Activated B cell treated with CpG ODN at 0.5 μM for 24 hours (primary cell): ENCODE data around the gene SLC38A3. TPM values are rescaled to one million over a fixed set of nuclear protein-coding genes. Genes with fewer than 3 reads are reported as not detected.

Experiments used
- ATAC-seq: fragments of 200-7000 bp; cut with Tn5 transposase; one replicate; pipeline ENCODE4 v1.10.0; 2021; ENCODE audit warnings: low read depth, mild to moderate bottlenecking, moderate library complexity
- CTCF ChIA-PET: fragments of 350-600 bp; sonication (Branson Sonifier 250); formaldehyde crosslinking; loops from one replicate; lab custom pipeline; 2021; ENCODE audit warnings: antibody characterized with exemption; lab: Charles Lee
- POLR2A ChIA-PET: fragments of 350-600 bp; sonication (Branson Sonifier 250); formaldehyde crosslinking; loops from one replicate; lab custom pipeline; 2021; ENCODE audit warnings: antibody characterized with exemption; lab: Charles Lee
- DNase-seq: peaks from one replicate; pipeline ENCODE4 v3.0.0; 2022
- H3K27ac Mint-ChIP-seq: one replicate; pipeline ENCODE4 v1.8.0; 2020; ENCODE audit warnings: mixed read lengths
- H3K27me3 Mint-ChIP-seq: one replicate; pipeline ENCODE4 v1.8.0; 2021; ENCODE audit warnings: mixed read lengths
- H3K36me3 Mint-ChIP-seq: one replicate; pipeline ENCODE4 v1.8.0; 2021; ENCODE audit warnings: low read depth, mixed read lengths
- H3K4me1 Mint-ChIP-seq: one replicate; pipeline ENCODE4 v1.8.0; 2021; ENCODE audit warnings: mixed read lengths
- H3K4me3 Mint-ChIP-seq: one replicate; pipeline ENCODE4 v1.8.0; 2020; ENCODE audit warnings: mild to moderate bottlenecking, mixed read lengths
- H3K9me3 Mint-ChIP-seq: one replicate; pipeline ENCODE4 v1.8.0; 2020; ENCODE audit warnings: mixed read lengths
- CTCF ChIP-seq: fragments of 200-600 bp; IDR thresholded peaks from one replicate; pipeline ENCODE4 v1.8.0; 2022; ENCODE audit warnings: antibody characterized with exemption, mild to moderate bottlenecking
- intact Hi-C: fragments of 100-400 bp; cut with micrococcal nuclease; formaldehyde crosslinking; loops from one replicate; pipeline ENCODE4 v1.15.1; 2024
- total RNA-seq: library from RNA; stranded (reverse); gene quantifications from 2 replicates; pipeline ENCODE4 v1.2.3, GENCODE V29; 2022

SLC38A3 gene
- total RNA-seq, 1 donor from 2014 or later = not detected

- Mint-ChIP-seq H3K9me3 (no peaks in the 10 kb centered on the region), H3K4me3 (no peak overlapping the region), H3K4me1 (peaks cover 46% of the 10 kb centered on the region), H3K36me3 (no peaks in the 10 kb centered on the region), H3K27ac (peak overlapping the region; percentile 66), H3K27me3 (peaks cover 2% of the 10 kb centered on the region)
- no peak for TF ChIP-seq CTCF
- DNase-seq (no peak), ATAC-seq (no peak)
- ChIA-PET CTCF (interaction anchor here (7.3 to 8.1 kb wide), 2 partner anchors 11 to 19 kb away, joined by 76 to 104 read pairs; partner anchors contain the start of gene GNAI2), POLR2A (interaction anchor here (0.6 to 6.3 kb wide), 4 partner anchors 8 to 439 kb away, joined by 3 to 66 read pairs (median 46); partner anchors contain the start of gene GNAI2)
- intact Hi-C loops = loop anchor here (10.0 kb wide), 1 partner anchor 385 kb away; the partner anchor contains the start of genes CISH and MAPKAPK3
These were observed 24.4 kb downstream of the SLC38A3 start for GRCh38 chr3:50229490-50229889.

GRCh38 chr3:50230104-50230793 lies 25.2 kb downstream of the SLC38A3 start:
- no peaks in the 10 kb centered on the region for H3K36me3 Mint-ChIP-seq
- no peaks in the 10 kb centered on the region for H3K27me3 Mint-ChIP-seq
- ChIA-PET POLR2A (interaction anchor here (0.6 to 6.3 kb wide), 4 partner anchors 12 to 120 kb away, joined by 3 to 66 read pairs (median 27); partner anchors contain the start of gene NPRL2), CTCF (interaction anchor here (7.3 to 8.1 kb wide), 2 partner anchors 10 to 18 kb away, joined by 76 to 104 read pairs; partner anchors contain the start of gene GNAI2)
- peak overlapping the region; percentile 17 for H3K4me3 Mint-ChIP-seq
- no peaks in the 10 kb centered on the region for H3K9me3 Mint-ChIP-seq
- peaks cover 53% of the 10 kb centered on the region for H3K4me1 Mint-ChIP-seq
- ATAC-seq (no peak), DNase-seq (peak; percentile 24)
- no peak for TF ChIP-seq CTCF
- intact Hi-C loops = loop anchor here (10.0 kb wide), 1 partner anchor 425 kb away; the partner anchor contains the start of gene INKA1
- H3K27ac Mint-ChIP-seq = peak overlapping the region; percentile 66

- DNase-seq (no peak), ATAC-seq (no peak)
- peaks cover 57% of the 10 kb centered on the region for H3K4me1 Mint-ChIP-seq
- H3K27me3 Mint-ChIP-seq = no peaks in the 10 kb centered on the region
- TF ChIP-seq CTCF = no peak
- POLR2A ChIA-PET = interaction anchor here (0.6 to 6.3 kb wide), 3 partner anchors 11 to 116 kb away, joined by 5 to 66 read pairs (median 49); no protein-coding TSS in a partner anchor
- intact Hi-C loops = loop anchor here (10.0 kb wide), 1 partner anchor 426 kb away; the partner anchor contains the start of gene INKA1
- peak overlapping the region; percentile 56 for H3K27ac Mint-ChIP-seq
- H3K36me3 Mint-ChIP-seq = no peaks in the 10 kb centered on the region
- H3K4me3 Mint-ChIP-seq = peak overlapping the region; percentile 17
- no peaks in the 10 kb centered on the region for H3K9me3 Mint-ChIP-seq
- CTCF ChIA-PET = interaction anchor here (7.3 to 8.1 kb wide), 2 partner anchors 9 to 18 kb away, joined by 76 to 104 read pairs; partner anchors contain the start of gene GNAI2
These were observed 25.7 kb downstream of the SLC38A3 start for GRCh38 chr3:50230794-50231125.

- no peak for DNase-seq
- TF ChIP-seq CTCF = no peak
- no peaks in the 10 kb centered on the region for H3K27me3 Mint-ChIP-seq
- intact Hi-C loops = loop anchor here (10.0 kb wide), 1 partner anchor 427 kb away; the partner anchor contains the start of gene INKA1
- no peaks in the 10 kb centered on the region for H3K9me3 Mint-ChIP-seq
- ChIA-PET POLR2A (interaction anchor here (6.3 kb wide), 1 partner anchor 11 kb away, joined by 66 read pairs; no protein-coding TSS in a partner anchor), CTCF (interaction anchor here (7.3 to 8.1 kb wide), 2 partner anchors 9 to 17 kb away, joined by 76 to 104 read pairs; partner anchors contain the start of gene GNAI2)
- H3K4me1 Mint-ChIP-seq = peaks cover 54% of the 10 kb centered on the region
- H3K4me3 Mint-ChIP-seq = no peak overlapping the region
- H3K36me3 Mint-ChIP-seq = peaks cover 4% of the 10 kb centered on the region
- no peak overlapping the region for H3K27ac Mint-ChIP-seq
- ATAC-seq = no peak
These were observed 26.5 kb downstream of the SLC38A3 start for GRCh38 chr3:50231581-50231980.

GRCh38 chr3:50232303-50232702 lies 27.2 kb downstream of the SLC38A3 start:
- CTCF ChIA-PET = interaction anchor here (8.1 kb wide), 1 partner anchor 16 kb away, joined by 104 read pairs; no protein-coding TSS in a partner anchor
- DNase-seq (no peak), ATAC-seq (no peak)
- intact Hi-C loops = loop anchor here (10.0 kb wide), 1 partner anchor 428 kb away; the partner anchor contains the start of gene INKA1
- peaks cover 53% of the 10 kb centered on the region for H3K4me1 Mint-ChIP-seq
- POLR2A ChIA-PET = no interaction called here
- no peaks in the 10 kb centered on the region for H3K27me3 Mint-ChIP-seq
- TF ChIP-seq CTCF = no peak
- no peaks in the 10 kb centered on the region for H3K9me3 Mint-ChIP-seq
- peaks cover 11% of the 10 kb centered on the region for H3K36me3 Mint-ChIP-seq
- no peak overlapping the region for H3K4me3 Mint-ChIP-seq
- no peak overlapping the region for H3K27ac Mint-ChIP-seq
